DND-41 (cell line): Measurements from ENCODE around the gene HCN4.

ENCODE experiments used
- ATAC-seq: fragments of 200-7000 bp; cut with Tn5 transposase; 3 replicates; pipeline ENCODE4 v1.9.1; 2021; ENCODE audit warnings: low read depth; ENCODE audit not compliant: insufficient read depth
- DNase-seq: peaks from one replicate; pipeline ENCODE4 v3.0.0-alpha.2; 2020
- H2AFZ ChIP-seq: 2 replicates; pipeline ENCODE4 v1.6.0; 2012; ENCODE audit warnings: low read depth, low read length
- H3K27ac ChIP-seq: 2 replicates; pipeline ENCODE4 v1.5.1; 2012; ENCODE audit warnings: low read length, inconsistent platforms
- H3K27me3 ChIP-seq: fragments of 200-600 bp; sonication (generic); 2 replicates; pipeline ENCODE4 v1.6.0; 2012; ENCODE audit warnings: low read length, mild to moderate bottlenecking, inconsistent platforms; ENCODE audit not compliant: insufficient read depth, poor library complexity
- H3K36me3 ChIP-seq: 2 replicates; pipeline ENCODE4 v1.5.1; 2012; ENCODE audit warnings: low read length, inconsistent platforms; ENCODE audit not compliant: insufficient read depth
- H3K4me1 ChIP-seq: 2 replicates; pipeline ENCODE4 v1.5.1; 2012; ENCODE audit warnings: mild to moderate bottlenecking, low read length; ENCODE audit not compliant: insufficient read depth
- H3K4me2 ChIP-seq: 2 replicates; pipeline ENCODE4 v1.6.0; 2012; ENCODE audit warnings: mild to moderate bottlenecking, moderate library complexity, low read length, inconsistent platforms; ENCODE audit not compliant: insufficient read depth
- H3K4me3 ChIP-seq, 2 experiments: fragments of 200-600 bp in 1 of 2; shearing (Covaris generic) in 1 of 2; 2 replicates each; pipeline ENCODE4 v1.5.1; 2012 to 2016; ENCODE audit warnings: inconsistent platforms in 2 of 2, low read length in 2 of 2, mild to moderate bottlenecking in 2 of 2, low read depth in 1 of 2, moderate library complexity in 1 of 2
- H3K79me2 ChIP-seq: 2 replicates; pipeline ENCODE4 v1.6.0; 2012; ENCODE audit warnings: low read length, inconsistent platforms; ENCODE audit not compliant: insufficient read depth
- H3K9ac ChIP-seq: 2 replicates; pipeline ENCODE4 v1.6.0; 2012; ENCODE audit warnings: low read depth, mild to moderate bottlenecking, inconsistent platforms, low read length, moderate library complexity
- H3K9me3 ChIP-seq: 2 replicates; pipeline ENCODE4 v1.5.1; 2012; ENCODE audit warnings: low read length, moderate library complexity, mild to moderate bottlenecking, inconsistent platforms; ENCODE audit not compliant: insufficient read depth, severe bottlenecking
- H4K20me1 ChIP-seq: 2 replicates; pipeline ENCODE4 v1.6.0; 2012; ENCODE audit warnings: low read length; ENCODE audit not compliant: insufficient read depth
- EZH2 ChIP-seq: IDR thresholded peaks from 3 replicates; pipeline ENCODE4 v1.6.1; 2012; ENCODE audit warnings: borderline replicate concordance, low read depth, mild to moderate bottlenecking, moderate library complexity, low read length, inconsistent platforms; ENCODE audit not compliant: severe bottlenecking
- TF ChIP-seq, protein P1 (sequence below): IDR thresholded peaks from 2 replicates; pipeline ENCODE4 v1.5.1; 2012; ENCODE audit warnings: borderline replicate concordance, low read length, moderate library complexity, mild to moderate bottlenecking; ENCODE audit not compliant: poor library complexity, severe bottlenecking; ENCODE audit errors: extremely low read depth

HCN4 gene

DNA sequence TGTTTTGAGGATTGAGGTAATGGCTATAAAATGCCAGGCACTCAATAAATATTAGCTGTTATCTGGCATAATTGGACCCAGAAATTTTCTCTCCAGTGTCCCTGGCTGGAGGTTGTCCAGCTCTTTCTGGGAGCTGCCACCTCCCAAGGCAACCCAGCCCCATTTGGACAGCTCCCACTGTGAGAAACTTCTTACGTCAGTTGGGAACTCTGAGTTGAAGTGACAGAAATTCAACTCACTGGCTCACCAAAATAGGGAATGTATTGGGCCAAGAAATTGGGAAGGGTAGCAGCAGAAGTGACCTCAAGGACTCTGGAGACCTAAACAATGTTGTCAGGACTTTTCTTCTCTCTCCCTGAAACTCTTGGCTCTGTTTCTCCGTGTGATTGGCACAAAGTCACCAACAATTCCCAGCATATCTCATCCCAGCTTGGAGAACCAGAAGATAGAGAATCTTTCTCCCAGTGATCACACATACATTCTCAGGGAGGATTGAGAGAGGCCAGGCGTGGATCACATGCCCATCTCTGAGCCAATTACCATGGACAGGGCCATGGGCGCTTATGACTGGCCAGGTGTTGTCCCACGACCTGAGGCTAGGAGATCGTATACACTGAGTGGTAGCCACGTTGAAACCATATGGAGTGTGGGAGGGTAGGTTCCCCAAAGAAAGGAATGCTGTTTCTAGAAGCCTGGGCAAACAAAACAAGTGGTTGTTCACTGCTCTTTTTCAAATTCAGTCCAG lies 22.5 kb upstream of the HCN4 start:
- DNase-seq = no peak
- Histone ChIP-seq H3K9ac (no peak overlapping the region), H3K27ac (no peak overlapping the region), H3K4me1 (no peaks in the 10 kb centered on the region), H4K20me1 (no peaks in the 10 kb centered on the region), H3K27me3 (no peaks in the 10 kb centered on the region), H2AFZ (no peak overlapping the region), H3K4me3 (no peak overlapping the region), H3K9me3 (no peaks in the 10 kb centered on the region), H3K79me2 (no peaks in the 10 kb centered on the region), H3K4me2 (no peak overlapping the region), H3K36me3 (no peaks in the 10 kb centered on the region)
- TF ChIP-seq, protein P1, sequence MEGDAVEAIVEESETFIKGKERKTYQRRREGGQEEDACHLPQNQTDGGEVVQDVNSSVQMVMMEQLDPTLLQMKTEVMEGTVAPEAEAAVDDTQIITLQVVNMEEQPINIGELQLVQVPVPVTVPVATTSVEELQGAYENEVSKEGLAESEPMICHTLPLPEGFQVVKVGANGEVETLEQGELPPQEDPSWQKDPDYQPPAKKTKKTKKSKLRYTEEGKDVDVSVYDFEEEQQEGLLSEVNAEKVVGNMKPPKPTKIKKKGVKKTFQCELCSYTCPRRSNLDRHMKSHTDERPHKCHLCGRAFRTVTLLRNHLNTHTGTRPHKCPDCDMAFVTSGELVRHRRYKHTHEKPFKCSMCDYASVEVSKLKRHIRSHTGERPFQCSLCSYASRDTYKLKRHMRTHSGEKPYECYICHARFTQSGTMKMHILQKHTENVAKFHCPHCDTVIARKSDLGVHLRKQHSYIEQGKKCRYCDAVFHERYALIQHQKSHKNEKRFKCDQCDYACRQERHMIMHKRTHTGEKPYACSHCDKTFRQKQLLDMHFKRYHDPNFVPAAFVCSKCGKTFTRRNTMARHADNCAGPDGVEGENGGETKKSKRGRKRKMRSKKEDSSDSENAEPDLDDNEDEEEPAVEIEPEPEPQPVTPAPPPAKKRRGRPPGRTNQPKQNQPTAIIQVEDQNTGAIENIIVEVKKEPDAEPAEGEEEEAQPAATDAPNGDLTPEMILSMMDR = no peak
- TF ChIP-seq EZH2 = no peak
- ATAC-seq = no peak

DNA sequence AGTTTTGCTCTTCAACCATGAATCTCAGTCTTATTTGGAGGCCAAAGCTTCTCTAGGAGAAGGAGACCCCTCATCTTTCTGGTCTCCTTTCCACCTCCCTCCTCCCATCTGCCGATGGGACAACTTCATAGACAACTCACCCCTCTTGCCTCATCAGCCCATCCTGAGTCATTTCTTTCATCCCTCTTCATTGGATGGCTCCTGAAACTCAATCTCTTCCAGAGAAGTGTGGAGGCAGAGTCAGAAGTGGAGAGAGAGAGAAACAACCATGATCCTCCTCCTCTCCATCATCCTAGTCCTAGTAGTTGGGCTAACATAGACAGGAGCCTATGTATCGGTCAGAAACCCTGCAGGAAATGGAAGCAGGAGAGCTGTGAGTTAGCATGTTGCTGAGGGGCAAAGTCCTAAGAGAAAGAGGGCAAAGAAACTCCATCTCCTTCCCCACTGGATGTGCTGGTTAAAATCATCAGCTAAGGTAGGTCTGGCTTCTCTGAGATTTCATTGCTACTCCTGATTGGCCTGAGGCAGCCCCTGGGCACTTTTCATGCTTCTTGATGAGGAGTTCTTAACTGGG lies 21.3 kb upstream of the HCN4 start:
- ATAC-seq = no peak
- no peaks in the 10 kb centered on the region for H3K4me1 ChIP-seq
- no peak overlapping the region for H2AFZ ChIP-seq
- H3K36me3 ChIP-seq = no peaks in the 10 kb centered on the region
- H3K9ac ChIP-seq = no peak overlapping the region
- H3K4me2 ChIP-seq = no peak overlapping the region
- H3K79me2 ChIP-seq = no peaks in the 10 kb centered on the region
- no peak for DNase-seq
- H4K20me1 ChIP-seq = no peaks in the 10 kb centered on the region
- no peak overlapping the region for H3K4me3 ChIP-seq
- no peaks in the 10 kb centered on the region for H3K27me3 ChIP-seq
- TF ChIP-seq, protein P1 = no peak
- TF ChIP-seq EZH2 = no peak
- no peak overlapping the region for H3K27ac ChIP-seq
- no peaks in the 10 kb centered on the region for H3K9me3 ChIP-seq

DNA sequence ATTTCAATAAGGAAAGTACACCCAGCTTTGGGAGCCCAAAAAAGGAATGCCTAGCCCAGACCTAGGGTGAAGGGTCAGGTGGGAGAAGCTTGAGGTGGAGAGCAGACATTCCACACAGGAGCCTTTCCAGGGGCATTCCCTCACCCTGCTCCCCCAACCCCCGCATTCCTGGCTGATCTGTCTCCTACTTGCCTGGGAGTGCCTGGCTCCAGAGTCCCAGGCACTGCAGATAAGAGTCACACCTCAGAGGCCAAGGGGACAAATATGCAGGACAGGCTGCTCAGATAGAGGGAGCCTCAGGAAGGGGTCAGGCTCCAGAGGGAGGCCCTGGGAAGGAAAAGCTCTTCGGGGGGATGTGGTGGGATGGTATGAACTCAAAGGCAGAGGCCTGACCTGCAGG lies 20.8 kb upstream of the HCN4 start:
- H3K4me3 ChIP-seq = no peak overlapping the region
- H3K36me3 ChIP-seq = no peaks in the 10 kb centered on the region
- DNase-seq (no peak), ATAC-seq (no peak)
- no peak overlapping the region for H2AFZ ChIP-seq
- no peaks in the 10 kb centered on the region for H3K9me3 ChIP-seq
- H3K79me2 ChIP-seq = no peaks in the 10 kb centered on the region
- no peak overlapping the region for H3K4me2 ChIP-seq
- H3K4me1 ChIP-seq = no peaks in the 10 kb centered on the region
- H4K20me1 ChIP-seq = no peaks in the 10 kb centered on the region
- no peak for TF ChIP-seq EZH2
- TF ChIP-seq, protein P1 = no peak
- H3K27ac ChIP-seq = no peak overlapping the region
- no peaks in the 10 kb centered on the region for H3K27me3 ChIP-seq
- H3K9ac ChIP-seq = no peak overlapping the region
